HG02623 (cell line): ENCODE results near the gene IFT27.

Experiments
- ATAC-seq: cut with Tn5 transposase; IDR thresholded peaks from one replicate; pipeline ENCODE4 v1.9.1; 2021; ENCODE audit warnings: moderate library complexity; ENCODE audit not compliant: unreplicated experiment

IFT27 gene

GRCh38 chr22:36797911-36798673 is 22.2 kb upstream of the IFT27 start:
- ATAC-seq, result no peak

DNA sequence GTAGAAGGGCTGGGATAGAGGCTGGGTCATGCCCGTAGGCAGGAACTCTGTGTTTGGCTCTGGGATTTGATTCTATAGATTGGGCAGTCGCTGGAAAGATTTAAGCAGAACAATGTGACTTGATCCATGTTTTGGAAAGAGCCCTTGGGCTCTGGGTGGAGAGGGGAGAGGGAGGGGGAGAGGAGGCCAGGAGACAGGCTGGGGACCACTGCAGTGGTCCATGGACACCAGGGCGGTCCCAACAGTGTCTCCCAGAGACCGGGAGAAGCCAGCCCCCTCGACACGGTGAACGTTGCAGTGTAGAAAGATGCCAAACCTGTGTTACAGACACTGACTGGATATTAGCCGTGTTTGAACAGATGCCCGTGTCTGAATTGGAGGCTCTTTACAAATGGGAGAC is 21.5 kb upstream of the IFT27 start:
- no peak for ATAC-seq

DNA sequence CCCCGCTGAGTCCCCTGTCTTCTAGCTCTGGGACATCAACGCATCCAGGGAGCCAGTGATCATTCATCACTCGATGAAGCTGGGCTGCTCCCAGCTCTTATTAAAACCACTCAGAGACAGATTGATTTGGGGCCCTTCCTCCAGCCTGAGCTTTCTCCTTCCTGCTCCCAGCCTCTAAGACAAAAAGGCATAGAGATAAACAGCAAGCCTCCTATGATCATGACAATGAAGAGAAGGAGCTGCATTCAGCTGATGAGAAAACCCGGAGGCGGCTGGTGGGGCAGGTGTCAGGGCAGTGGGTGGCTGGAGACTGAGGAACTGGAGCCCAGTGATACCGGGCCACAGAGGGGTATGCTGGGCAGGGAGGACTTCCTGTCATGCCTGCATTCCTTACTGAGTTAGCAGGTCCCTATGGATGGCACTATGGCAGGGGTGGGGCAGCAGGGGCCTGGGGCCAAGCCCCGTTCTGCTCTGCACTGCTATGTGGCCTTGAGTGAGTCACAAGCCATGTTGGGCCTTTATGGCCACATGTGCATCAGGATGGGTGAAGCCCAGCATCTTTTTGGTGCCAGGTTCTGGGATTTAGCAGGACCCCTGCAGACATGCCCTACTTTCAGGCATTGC is 20.7 kb upstream of the IFT27 start:
- no peak for ATAC-seq

- no peak for ATAC-seq
Measured at GRCh38 chr22:36795633-36796032, 19.7 kb upstream of the IFT27 start.

GRCh38 chr22:36790648-36791047 is 14.7 kb upstream of the IFT27 start:
- ATAC-seq, result no peak

- ATAC-seq, result no peak
Measured at GRCh38 chr22:36787204-36787988, 11.5 kb upstream of the IFT27 start.

GRCh38 chr22:36783743-36784142 is 7.8 kb upstream of the IFT27 start:
- no peak for ATAC-seq

DNA sequence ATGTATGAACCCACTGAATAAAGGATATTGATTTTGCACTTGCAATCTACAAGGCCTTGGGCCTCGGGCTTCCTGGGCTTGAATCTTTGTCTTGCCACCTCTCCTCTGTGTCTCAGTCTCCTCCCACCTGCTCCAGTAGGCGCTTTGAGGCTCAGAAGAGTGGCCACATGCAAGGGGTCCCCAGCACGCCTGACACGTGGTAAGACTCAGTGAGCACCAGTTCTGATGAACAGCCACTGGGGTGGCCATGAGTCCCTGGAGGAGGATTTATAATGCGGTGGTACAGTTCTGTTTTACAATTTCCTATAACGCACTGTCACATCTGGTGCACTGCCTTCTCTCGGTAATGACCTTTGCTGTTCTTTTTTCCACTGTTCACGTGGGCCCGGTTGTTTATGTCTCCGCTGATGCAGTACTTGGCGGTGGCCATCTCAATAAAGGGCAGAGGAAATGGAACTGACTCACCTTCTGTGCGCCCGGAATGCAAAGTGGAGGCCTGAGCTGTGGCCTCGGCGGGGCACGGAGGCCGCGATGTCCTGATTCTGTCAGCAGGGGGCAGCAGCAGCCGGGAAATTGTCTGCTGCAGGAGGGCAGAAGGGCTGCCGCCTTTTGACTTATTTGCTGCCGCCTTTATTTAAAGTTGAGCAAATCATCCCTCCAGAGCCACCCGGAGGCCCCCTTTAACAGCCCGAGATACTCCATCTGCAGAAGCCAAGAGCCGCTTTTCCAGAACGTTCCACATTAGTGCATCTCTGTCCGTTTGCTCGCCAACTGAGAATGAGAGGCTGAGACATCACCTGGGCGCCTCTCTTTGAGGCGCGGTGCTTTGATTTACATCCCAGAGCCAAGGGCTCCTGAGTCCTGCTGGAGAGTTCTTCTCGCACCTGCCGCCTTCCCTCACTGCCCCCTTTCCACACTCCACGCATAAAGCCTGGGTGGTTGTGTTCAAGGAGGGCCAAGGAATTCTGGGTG is 6.0 kb upstream of the IFT27 start:
- no peak for ATAC-seq

DNA sequence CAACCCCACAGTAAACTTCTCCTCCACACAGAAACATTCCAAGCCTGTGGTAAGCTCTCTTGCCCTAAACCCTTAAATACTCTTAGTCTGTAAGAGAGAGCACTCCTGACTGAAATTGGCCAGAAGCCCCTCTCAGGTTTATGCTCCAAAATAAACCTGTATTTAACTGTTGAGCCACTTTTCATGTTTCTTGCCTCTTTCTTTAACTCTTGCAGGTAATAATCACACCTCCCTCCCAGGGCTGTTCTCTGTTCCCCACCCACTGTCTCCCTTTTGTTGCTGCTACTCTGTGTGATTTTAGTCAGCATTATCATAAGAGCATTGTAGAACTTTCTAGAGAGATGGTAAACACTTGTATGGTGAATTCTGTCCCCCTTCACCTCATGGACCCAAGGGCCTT is 2.1 kb upstream of the IFT27 start:
- no peak for ATAC-seq

DNA sequence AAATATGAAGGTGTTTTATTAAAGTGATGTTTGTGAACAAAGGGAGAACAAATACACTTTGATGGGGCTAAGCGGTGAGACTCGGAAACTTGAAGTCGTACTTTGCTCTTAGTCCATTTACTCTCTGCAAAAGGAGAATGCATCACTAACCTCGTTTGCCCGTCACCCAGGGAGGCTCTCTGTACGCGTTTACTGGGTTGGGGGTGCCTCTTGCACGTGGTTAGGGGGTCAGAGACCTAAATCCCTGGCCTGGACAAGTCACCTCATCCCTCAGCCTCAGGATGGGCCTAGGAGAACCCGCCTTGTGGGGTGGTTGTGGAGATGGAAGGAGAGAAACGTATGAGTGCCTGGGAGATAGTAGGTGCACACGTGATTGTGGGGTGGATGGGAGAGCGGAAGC is 803 bp upstream of the IFT27 start:
- ATAC-seq, result no peak

- peak; percentile 5 for ATAC-seq
Measured at GRCh38 chr22:36775586-36775963, 344 bp downstream of the IFT27 start.

GRCh38 chr22:36773935-36774334 is 2.0 kb downstream of the IFT27 start:
- no peak for ATAC-seq

- ATAC-seq, result no peak
Measured at GRCh38 chr22:36772451-36772850, 3.5 kb downstream of the IFT27 start.

GRCh38 chr22:36771356-36772063 is 4.4 kb downstream of the IFT27 start:
- ATAC-seq, result no peak

DNA sequence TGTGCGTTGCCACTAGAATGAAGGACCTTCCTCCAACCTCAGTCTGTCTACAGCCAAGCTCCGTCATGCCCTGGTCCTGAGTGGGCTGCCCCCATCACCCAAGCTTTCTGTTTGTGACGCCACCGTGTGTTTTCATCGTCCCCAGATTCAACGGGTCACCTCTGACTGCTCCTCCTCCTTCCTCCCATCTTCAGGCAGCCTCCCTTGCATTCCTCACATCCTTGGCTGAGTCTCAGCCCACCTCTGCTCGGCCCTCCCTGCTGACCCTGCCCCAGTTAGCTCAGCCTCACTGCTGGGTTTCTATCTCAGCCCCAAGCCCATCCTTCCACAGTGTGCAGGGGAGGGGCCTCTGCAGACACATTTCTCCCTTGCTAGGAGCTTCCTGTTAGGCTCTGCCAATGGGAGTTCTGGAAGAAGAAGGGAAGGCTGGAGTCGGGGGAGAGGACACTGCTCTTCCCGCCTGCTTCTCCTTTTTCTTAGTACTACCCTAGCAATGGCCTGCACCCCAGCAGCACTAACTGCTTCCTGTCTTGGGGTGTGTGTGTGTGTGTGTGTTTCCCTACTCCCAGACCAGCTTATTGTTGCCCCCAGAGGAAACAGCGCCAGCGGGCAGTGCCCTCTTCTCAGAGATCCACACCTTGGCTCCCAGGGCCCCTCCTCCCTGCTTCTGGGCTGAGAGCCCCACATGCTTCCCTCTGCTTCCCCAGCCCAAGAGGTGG is 5.2 kb downstream of the IFT27 start:
- no peak for ATAC-seq

DNA sequence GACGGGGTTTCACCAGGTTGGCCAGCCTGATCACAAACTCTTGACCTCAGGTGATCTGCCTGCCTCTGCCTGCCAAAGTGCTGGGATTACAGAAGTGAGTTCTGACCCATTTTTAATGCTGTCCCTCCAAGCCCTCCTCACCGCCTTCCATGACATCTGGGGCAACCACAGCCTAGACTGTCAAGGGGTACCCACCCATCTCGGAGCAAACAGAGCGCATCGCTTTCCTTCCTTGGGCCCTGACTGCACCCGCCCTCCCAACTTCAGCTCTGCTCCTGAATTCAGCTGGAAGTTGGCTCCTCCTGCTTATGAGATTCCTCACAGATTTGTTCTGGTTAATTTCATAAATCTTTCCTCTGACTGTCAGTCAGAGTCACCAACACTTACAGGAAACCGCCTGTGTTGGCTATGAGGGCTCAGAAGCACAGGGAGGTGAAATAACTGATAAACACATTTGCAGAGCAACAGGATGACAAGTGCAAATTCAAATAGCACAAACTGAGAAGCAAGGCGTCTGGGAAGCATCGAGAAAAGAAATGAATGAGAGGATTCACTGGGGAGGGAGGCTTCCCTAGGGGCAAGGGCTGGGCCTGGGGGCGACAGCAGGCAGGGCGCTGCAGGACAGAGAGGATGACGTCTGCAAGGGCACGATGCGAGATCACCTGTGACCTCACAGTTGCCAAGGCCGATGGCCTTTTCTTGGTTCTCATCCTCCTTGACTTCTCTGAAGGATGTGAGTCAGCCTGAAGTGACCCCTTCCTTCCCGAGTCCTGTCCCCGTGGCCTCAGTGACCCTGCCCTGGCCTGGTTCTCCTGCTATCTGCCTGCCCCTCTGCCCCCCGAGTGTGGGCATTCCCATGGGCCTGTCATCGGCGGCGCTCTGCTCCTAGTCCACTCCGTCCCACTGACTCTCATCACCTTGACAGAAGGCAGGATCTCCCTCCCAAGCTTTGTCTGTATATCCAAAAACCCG is 6.1 kb downstream of the IFT27 start:
- no peak for ATAC-seq

- ATAC-seq, result no peak
Measured at GRCh38 chr22:36768616-36769015, 7.3 kb downstream of the IFT27 start.

DNA sequence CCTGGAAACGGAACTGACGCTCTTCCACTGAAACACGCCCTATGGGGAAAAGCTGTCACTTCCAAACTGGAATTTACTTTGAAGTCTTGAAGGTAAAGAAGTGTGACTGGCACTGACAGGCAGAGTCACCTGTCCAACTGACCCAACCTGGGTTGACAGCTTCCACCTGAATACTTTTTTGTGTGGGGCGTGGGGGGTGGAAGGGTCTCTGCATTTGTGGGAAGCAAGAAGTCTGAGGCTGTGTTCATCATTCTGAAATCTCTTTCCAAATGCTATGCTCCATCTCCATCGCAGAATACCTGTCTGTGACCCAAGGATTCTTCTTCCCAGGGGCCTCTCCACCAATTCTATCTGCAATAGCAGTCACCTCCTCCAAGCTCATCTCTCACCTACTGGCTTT is 7.8 kb downstream of the IFT27 start:
- no peak for ATAC-seq
